GM18519 (cell line): ENCODE measurements around the gene ARHGEF4.

ENCODE experiments used
- ATAC-seq: cut with Tn5 transposase; IDR thresholded peaks from one replicate; pipeline ENCODE4 v1.9.1; 2021; ENCODE audit warnings: mild to moderate bottlenecking, moderate library complexity; ENCODE audit not compliant: unreplicated experiment, low FRiP score

The ARHGEF4 gene

GRCh38 chr2:130913891-130914290, 77.2 kb downstream of the ARHGEF4 start:
- ATAC-seq = no peak

- ATAC-seq = no peak
Measured at GRCh38 chr2:130915149-130915548, 78.4 kb downstream of the ARHGEF4 start.

GRCh38 chr2:130915595-130916437, 79.1 kb downstream of the ARHGEF4 start:
- no peak for ATAC-seq

GRCh38 chr2:130916438-130916705, 79.7 kb downstream of the ARHGEF4 start:
- no peak for ATAC-seq

GRCh38 chr2:130917006-130917688, 80.4 kb downstream of the ARHGEF4 start:
- ATAC-seq = no peak

- ATAC-seq = no peak
Measured at GRCh38 chr2:130918393-130918792, 81.7 kb downstream of the ARHGEF4 start.

- no peak for ATAC-seq
Measured at GRCh38 chr2:130920415-130921163, 83.9 kb downstream of the ARHGEF4 start.

GRCh38 chr2:130921164-130921476, 84.4 kb downstream of the ARHGEF4 start:
- no peak for ATAC-seq

GRCh38 chr2:130922417-130922816, 85.7 kb downstream of the ARHGEF4 start:
- no peak for ATAC-seq

GRCh38 chr2:130928385-130928784, 91.7 kb downstream of the ARHGEF4 start:
- no peak for ATAC-seq

GRCh38 chr2:130930740-130931659, 94.3 kb downstream of the ARHGEF4 start:
- ATAC-seq = no peak

- no peak for ATAC-seq
Measured at GRCh38 chr2:130933501-130933900, 96.8 kb downstream of the ARHGEF4 start.

- no peak for ATAC-seq
Measured at GRCh38 chr2:130936451-130936850, 99.7 kb downstream of the ARHGEF4 start.

GRCh38 chr2:130947967-130948366, 111.3 kb downstream of the ARHGEF4 start:
- no peak for ATAC-seq

- no peak for ATAC-seq
Measured at GRCh38 chr2:130949954-130950353, 113.2 kb downstream of the ARHGEF4 start.

- peak; percentile 62 for ATAC-seq
Measured at GRCh38 chr2:130951018-130951417, 114.3 kb downstream of the ARHGEF4 start.

GRCh38 chr2:130954873-130955272, 118.2 kb downstream of the ARHGEF4 start:
- ATAC-seq = no peak

GRCh38 chr2:130957915-130958314, 121.2 kb downstream of the ARHGEF4 start:
- no peak for ATAC-seq

GRCh38 chr2:130963196-130963848, 126.6 kb downstream of the ARHGEF4 start:
- no peak for ATAC-seq
